ENCODE data around the gene THSD7B.
"Not testable (repeated sequence)": the region's sequence is repeated elsewhere in the genome, so short reads cannot be mapped to it uniquely, and the experiment has no call there.

Gene THSD7B

DNA sequence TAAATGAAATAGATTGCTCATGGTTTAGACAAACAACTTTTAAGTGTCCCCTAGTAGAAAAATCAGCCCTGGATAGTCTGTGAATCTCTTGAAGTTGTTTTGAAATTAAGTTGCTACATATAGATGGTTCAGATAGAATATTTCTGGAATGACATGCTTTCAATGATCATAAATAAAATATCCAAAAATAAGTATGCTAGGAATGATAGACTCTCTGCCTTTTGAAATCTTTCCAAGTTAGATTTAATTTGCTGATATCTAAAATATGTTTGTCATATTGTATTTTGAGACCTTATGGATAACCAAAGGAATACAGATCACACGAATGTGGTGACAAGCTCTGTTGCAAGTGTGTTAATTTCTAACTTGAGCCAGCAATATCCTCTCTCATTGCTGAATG lies 488.7 kb downstream of the THSD7B start:
- no peak for DNase-seq (ENCODE audit: low read depth)

DNA sequence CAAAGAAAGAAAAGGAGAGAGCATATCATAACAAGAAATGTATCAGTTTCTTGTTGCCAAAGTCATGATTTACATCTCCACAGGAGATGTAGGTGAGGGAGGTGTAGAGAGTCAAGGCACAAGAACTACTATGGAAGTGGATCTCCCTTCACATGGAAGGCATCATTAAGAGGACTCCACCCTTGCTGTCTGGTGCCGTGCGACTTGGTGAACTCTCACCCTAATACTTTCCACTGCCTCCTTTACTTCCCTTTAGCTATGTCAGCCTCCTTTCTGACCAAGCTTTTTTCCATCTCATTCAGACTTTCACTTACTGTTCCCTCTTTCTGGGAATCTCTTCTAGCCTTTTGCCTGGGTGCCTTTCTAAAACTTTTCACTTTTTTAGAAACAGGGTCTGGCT lies 490.0 kb downstream of the THSD7B start:
- DNase-seq (ENCODE audit: low read depth): no peak

DNA sequence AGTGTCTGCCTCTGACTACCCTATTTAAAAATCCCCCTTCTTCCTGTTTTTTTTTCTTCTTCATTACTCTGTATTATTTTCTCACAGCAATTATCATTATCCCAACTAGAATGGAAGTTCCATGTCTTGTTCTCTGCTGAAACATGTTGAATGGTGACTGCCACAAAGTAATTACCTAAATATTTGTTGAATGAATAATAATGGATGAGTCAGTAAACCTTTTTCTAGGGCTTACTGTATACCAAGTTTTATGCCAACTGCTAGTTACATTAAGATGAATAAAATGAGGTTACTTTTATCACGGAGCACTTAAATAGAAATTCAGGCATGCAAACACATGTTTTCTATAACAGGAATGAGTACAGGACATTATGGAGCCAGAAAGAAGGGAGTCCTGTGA lies 490.6 kb downstream of the THSD7B start:
- DNase-seq (ENCODE audit: low read depth): no peak

DNA sequence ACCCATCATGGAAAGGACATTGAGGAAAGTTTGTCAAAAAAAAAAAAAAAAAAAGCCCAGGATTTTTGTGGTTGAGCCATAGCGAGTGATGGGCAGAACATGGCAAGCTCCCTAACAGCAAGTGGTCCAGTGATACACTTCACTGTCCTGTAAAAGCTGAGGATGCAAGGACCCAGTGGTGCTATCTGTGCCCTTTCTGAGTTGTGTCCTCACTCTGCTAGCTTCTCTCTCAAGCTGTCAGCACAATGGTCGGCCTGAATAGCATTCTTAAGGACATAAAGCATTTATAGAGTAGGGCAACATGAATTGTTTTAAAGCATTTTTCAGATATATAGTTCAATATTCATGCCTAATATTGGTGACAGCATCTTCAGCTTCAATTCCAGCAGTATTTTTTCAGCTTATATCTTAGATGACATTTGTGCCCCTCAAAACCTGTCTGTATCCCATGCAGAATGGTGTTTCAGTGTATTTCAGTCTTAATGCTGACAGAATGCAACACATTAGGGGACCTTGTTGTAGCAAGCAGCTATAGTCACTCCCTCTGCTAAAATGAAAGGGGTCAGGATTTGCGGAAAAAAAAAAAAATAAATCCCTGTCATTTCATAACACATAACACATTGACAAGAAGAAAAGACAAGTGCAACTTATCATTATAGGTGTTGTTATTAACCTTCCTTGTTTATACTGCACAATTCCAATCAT lies 496.7 kb downstream of the THSD7B start:
- DNase-seq (ENCODE audit: low read depth): no peak

DNA sequence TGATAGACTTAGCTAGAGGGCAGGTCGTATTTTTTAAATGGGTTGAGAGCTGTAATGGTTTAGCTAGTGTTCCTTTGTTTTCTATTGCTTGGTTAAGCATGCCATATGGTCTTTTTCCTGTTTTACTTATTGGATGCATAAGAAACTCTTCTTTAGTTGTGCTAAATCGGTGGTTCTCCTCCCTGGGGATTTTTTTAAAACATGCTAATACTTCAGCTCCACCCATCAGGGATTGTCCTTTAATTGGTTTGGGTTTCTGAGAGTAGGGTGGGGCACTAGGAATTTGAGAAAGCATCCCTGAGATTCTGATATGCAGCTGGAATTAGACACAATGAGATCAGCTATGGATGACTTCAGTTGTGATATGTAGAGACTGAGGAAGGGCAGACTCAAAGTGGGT lies 497.2 kb downstream of the THSD7B start:
- DNase-seq (ENCODE audit: low read depth): no peak

DNA sequence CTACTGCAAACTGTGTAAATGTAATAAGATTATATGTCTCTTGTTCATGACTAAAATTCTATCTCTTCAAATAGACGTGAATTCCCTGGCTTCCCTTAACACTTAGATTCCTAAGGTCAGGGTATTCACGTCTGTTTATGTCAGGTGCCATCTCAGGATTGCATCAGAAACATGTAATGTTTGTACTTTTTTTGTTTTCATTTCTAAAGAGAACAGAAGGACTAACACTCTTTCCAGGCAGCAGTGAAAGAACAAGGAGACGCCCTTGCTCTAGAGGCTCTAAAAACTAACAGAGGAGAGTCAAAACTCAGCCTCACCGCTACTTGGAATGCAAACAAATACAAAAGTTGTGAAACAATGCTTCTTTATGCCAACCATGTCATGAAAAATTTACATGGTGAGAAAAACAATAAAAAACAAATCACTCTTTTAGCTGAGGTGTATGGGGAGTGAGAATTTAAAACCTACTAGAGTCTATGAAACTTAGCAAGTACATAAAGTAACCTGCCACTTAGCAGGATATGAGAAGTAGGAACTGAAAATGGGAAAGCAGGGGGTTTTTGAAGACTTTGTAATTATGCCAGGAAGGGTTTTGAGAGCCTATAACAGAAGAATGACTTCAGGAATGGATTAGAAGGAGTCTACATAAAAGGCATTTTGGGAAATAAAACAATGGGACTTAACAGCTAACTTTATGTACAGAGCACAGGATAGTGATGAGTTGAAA lies 522.7 kb downstream of the THSD7B start:
- DNase-seq (ENCODE audit: low read depth): no peak

DNA sequence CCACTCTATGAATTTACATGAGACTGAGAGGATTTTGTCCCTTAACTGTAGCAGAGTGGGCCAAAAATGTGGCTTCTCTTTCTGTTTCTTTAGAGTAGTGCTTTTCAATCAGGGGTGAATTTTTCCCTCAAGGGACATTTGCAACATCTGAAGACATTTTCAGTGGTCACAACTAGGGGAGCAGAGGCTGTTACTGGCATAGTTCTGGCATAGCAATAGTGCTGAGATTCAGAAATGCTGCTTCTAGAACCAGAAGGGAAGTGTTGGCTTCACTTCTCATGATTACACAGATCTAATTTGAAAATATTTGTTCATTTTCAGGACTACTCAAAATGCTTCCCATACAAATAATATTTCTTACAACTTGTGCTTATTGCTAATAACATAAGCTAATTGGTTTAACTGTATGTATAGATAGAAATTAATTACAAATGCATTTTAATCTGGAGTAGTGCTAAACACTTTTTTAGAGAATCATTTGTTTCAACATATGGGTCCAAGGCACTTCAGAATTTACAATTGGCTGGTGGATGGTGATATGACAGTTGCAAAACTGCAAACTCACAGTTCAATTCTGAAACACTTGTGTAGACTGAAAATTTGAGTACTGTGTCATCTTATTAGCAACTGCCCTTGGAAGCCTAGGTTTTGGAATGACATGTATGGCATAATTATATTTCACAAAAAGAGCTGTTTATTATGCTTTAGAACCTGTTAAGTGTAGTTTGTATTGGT lies 526.7 kb downstream of the THSD7B start:
- DNase-seq (ENCODE audit: low read depth): no peak

DNA sequence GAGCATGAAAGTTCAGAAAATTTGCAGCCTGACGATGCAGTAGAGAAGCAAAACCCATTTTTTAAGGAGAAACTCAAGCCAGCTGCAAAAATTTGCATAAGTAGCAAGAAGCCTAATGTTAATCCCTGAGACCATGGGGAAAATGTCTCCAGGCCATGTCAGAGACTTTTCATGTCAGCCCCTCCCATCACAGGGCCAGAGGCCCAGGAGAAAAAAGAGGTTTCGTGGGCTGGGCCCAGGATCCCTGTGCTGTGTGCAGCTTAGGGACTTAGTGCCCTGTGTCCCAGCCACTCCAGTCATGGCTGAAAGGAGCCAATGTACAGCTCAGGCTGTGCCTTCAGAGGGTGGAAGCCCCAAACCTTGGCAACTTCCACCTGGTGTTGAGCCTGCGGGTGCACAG lies 533.0 kb downstream of the THSD7B start:
- no peak for DNase-seq (ENCODE audit: low read depth)

DNA sequence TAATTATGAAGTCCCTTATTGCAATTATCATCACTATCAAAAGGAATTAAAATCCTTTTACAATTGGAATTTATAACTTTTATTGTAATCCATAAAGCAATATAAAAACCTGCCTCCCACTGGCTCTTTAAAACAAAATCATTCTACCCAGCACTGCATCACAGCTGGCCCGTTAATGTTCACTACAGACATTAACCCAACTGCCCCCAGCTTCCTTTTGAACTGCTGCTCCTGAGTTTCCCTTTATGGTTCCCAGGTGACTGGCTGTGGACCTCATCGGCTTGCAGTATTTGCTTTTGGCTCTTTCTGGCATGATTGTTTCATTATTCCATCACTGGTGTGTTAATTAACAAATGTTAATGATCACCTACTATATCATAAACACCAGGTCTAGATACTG lies 535.6 kb downstream of the THSD7B start:
- no peak for DNase-seq (ENCODE audit: low read depth)

DNA sequence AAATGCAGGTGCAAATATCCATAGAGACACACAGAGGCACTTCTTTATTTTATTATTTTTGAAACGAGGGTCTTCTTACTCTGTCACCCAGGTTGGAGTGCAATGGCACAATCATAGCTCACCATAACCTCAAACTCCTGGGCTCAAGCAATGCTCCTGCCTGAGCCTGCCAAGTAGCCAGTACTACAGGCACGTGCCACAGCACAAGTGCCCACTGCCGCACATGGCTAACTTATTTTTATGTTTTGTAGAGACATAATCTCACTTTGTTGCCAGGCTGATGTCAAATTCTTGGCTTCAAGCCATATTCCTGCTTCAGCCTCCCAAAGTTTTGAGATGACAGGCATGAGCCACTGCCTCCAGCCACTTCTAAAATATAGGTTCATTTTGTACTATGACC lies 537.6 kb downstream of the THSD7B start:
- DNase-seq (ENCODE audit: low read depth): no peak

DNA sequence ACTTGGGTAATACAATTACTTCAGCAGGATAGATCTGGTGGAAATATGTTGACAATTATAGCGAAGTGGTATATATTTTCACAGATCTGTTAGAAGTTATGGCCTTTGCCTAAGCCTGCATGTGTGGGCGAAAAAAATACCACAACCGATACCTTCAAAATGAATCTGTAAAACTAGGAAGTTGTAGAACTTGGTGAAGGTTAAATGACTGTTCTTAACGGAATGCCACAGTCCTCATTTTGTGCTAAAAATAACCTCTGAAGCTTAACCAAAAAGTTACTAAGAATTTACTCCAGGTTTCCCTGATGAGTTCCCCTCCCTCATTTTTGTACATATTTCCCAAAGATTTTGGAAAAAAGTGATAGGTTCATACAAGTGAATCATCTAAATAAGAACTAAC lies 550.7 kb downstream of the THSD7B start:
- DNase-seq (ENCODE audit: low read depth): no peak

DNA sequence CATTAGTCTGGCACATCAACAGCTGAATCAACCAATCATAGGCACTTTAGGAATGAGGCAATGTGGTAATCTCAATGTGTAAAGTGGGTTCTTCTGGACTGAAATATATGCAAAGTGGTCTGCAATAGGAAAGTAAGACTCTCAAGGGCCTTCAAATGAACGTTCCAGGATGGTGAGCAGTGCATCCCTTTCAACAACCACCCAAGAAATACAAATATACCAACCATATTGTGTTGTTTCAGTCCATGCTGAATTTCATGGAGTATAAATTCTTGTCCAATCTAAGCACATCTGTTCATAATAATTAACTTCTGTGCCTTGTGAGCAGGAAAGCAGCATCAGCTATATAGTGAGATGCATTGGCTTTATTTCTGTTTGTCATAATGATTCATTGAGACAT lies 556.2 kb downstream of the THSD7B start:
- no peak for DNase-seq (ENCODE audit: low read depth)

DNA sequence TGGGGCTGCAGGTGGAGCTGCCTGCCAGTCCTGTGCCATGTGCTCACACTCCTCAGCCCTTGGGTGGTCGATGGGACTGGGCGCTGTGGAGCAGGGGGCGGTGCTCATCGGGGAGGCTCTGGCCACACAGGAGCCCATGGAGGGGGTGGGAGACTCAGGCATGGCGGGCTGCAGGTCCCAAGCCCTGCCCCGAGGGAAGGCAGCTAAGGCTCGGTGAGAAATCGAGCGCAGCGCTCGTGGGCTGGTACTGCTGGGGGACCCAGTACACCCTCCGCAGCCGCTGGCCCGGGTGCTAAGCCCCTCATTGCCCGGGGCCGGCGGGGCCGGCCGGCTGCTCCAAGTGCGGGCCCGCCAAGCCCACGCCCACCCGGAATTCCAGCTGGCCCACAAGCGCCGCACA lies 566.2 kb downstream of the THSD7B start:
- DNase-seq (ENCODE audit: low read depth): not testable (repeated sequence)

DNA sequence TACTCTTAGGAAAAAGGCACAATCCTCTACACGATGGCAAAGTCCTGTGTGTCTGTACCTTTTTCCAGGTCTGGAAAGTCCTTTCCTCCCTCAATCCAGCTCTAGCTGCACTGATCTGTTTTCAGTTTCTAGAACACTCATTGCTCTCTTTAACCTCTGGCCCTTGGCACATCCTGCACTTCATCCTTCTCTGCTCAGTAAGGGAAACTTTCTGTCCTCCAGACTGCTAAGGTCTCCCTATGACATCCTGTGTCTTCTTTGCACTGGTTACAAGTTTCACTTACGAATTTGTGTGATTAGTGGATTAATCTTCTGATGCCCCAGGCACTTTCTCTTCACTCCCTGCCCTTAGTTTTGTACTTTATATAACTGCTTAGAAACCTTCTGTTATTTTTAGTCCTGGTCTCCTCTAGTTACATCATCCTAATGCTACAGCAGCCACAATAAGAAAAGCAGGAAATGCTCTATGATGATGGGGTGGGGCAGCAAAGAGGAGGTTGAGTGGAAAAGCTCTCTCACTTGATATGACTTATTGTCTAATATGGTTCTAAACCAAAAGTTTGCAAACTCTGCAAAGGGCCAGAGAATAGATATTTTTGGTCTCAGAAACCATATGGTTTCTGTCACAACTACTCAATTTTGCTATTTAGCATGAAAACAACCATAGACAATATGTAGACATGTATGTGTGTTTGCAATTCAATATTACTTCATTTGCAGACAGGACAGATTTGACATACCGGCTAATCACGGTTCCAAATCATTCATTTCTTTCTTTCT lies 568.2 kb downstream of the THSD7B start:
- DNase-seq (ENCODE audit: low read depth): no peak

DNA sequence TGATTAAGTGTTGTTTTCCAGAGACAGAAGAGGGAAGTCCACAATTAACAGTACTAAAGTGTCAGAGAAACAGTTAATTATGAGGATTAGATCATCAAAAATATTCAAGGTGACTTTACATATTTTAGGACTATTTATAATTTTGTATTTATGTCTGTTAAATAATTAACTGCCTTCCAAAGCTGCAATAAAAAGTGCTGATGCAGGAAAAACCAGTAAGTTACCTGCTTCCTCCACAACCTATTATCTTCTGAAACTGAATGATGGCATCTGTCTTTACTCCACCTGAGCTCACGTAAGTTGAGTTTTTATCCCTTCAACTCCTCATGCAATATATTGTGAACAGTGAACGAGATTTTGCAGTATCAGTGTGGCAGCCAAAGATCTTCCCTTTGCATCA lies 570.7 kb downstream of the THSD7B start:
- no peak for DNase-seq (ENCODE audit: low read depth)

DNA sequence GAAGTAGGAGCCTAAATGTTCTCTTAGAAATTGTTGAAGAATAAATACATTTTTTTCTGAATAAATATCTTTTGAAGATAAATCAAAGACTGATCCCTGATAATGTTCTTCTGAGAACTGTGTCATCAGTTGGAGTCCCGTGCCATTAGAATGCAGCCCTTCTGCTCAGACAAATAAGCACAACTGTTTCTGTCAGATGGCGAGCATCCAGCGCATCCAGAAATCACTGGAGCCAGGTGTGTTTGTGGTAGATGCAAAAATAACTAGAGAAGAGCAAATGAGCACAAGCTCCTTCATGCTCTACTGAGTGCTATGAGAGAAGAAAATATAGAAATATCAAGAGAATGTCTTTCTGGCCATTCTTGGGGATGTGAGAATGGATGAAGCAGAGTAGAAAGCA lies 573.7 kb downstream of the THSD7B start:
- DNase-seq (ENCODE audit: low read depth): no peak

DNA sequence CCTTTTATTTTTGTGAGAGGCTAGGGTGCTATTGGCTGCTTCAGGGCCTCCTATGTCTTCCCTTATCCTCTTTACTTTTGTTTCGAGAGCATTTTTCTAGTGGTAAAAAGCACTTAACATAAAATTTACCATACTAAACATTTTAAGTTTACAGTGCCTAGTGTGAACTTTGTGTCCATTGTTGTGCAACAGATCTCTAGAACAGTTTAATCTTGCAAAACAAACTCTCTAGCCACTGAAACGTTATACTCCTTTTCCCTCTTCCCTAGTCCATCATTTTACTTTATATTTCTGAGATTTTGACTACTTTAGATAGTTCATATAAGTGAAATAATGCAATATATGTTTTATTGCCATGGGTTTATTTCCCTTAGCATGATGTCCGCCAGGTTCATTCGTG lies 580.6 kb downstream of the THSD7B start:
- no peak for DNase-seq (ENCODE audit: low read depth)

DNA sequence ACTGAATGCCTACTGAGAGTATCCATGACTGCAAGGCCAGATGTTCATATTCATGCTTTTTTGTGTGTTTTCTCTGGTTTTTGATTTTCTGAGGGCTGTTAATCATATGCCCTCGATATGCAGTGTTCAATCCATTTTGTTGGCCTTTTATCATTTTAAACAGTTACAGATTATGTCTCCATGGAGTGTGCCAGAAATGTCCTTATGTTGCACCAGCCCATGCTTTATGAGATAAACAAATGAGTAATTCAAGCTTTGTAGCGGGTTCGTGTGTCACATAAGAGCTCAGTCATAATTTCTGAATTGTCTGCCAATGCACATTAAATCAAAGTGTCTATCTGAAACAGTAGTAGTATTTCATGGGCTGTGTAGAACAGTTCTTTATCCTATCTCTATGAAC lies 583.0 kb downstream of the THSD7B start:
- DNase-seq (ENCODE audit: low read depth): no peak

DNA sequence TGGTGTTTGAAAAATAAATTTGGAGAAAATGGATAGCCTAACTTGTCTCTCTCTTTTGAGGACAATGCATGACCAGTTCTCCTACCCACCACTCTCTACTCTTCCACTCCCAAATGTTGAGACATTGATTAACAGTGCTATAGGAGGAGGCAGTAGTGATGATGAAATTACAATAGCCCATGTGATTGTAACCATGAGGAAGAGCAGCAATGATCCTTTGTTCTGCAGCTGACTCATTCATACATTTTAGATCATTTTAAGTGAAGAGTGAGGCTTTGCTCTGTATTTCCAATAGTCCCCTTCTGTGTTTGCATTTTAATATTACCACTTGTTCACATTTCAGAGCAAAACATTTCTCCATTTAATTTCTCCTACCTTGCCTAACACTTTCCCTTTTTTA lies 592.3 kb downstream of the THSD7B start:
- no peak for DNase-seq (ENCODE audit: low read depth)

DNA sequence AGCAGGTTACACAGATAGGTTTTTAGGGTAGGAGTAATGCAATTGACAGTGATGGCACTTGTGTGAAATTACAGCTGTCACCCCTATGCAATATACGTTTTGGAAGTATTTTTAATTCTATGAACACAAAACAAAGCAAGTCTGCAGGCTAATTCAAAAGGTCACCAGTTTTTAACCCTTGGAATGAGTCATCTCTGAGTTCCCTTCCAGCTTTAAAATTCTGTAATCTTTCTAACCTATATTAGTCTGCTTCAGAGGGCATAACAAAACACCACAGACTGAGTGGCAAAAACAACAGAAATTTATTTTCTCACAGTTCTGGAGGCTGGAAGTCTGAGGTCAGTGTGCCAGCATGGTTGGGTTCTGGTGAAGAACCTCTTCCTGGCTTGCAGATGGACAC lies 602.0 kb downstream of the THSD7B start:
- no peak for DNase-seq (ENCODE audit: low read depth)

DNA sequence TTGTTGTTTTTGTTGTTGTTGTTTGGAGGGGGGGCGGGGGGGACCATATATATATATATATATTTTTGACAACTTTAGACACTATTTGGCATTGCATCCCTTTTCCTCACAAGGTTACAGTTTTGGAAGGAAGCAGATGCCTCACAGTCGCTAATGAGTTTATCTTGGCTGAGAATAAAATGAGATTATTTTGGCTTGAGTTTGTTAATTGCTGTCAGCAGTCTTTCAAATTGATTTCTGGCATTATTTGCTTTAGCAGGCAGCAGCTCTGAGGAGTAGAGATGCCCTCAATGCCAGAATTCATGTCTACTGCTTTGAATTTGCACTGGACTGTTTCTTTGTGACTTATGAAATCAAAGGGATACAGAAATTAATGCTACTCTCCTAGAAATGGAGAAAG lies 603.8 kb downstream of the THSD7B start:
- DNase-seq (ENCODE audit: low read depth): no peak

DNA sequence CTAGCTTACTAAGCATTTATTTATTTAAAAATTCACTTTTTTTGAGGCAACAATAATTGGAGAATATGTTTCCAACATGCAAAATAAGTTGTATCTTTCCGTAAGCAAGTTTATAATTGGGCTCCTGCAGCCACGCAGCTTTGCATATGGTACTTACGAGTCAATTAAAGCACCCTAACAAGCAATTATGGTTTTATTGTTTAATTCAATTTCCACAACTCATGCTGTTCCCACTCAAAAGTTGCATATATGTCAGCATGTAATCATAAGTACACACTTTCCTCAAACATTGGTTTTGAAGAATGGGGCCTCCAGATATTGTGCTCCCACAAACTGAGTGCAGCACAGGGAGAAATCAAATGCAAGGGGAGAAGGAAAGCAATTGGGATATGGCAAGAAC lies 613.8 kb downstream of the THSD7B start:
- no peak for DNase-seq (ENCODE audit: low read depth)

DNA sequence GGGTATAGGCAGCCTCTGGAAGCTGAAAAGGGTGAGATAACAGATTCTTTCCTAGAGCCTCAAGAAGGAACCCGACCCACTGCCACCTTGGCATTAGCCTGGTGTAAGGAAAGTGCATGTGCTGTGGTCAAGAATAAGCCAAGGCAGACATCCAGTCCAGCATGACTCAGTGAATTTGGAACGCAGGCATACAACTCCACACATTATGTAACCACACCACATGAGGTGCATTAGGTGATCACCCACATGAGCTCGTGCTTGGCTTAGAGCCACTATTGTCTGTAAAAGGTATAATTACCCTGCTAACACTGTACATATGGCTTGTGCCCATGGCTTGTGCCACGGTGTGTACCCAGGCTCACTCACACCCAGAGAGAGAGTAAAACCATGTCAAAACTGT lies 615.3 kb downstream of the THSD7B start:
- DNase-seq (ENCODE audit: low read depth): no peak

Measured in GM04503 (cell line).